ENCODE results near the gene KDM4E.

KDM4E gene

GRCh38 chr11:95054356-95054755 lies 29.3 kb downstream of the KDM4E start:
- no peak for FAIRE-seq

GRCh38 chr11:95055283-95055897 lies 30.3 kb downstream of the KDM4E start:
- no peak for FAIRE-seq

- no peak for FAIRE-seq
Observed at GRCh38 chr11:95057959-95058358, 32.9 kb downstream of the KDM4E start.

- no peak for FAIRE-seq
Observed at GRCh38 chr11:95058621-95059020, 33.6 kb downstream of the KDM4E start.

- FAIRE-seq: no peak
Observed at GRCh38 chr11:95059046-95059445, 34.0 kb downstream of the KDM4E start.

GRCh38 chr11:95065336-95065735 lies 40.3 kb downstream of the KDM4E start:
- FAIRE-seq: no peak

GRCh38 chr11:95066716-95067038 lies 41.6 kb downstream of the KDM4E start, which contains the start of gene SRSF8:
Gene SRSF8 (plus strand): TSS chr11:95066919. CDS start chr11:95067227, 308 bp downstream.
- FAIRE-seq: no peak

GRCh38 chr11:95067039-95067840 lies 42.2 kb downstream of the KDM4E start:
- no peak for FAIRE-seq

GRCh38 chr11:95067841-95068219 lies 42.8 kb downstream of the KDM4E start:
- FAIRE-seq: no peak

- peak; percentile 54 for FAIRE-seq
Observed at GRCh38 chr11:95068549-95068948, 43.5 kb downstream of the KDM4E start.

GRCh38 chr11:95070471-95070870 lies 45.4 kb downstream of the KDM4E start:
- FAIRE-seq: no peak

GRCh38 chr11:95072948-95073347 lies 47.9 kb downstream of the KDM4E start:
- no peak for FAIRE-seq

- no peak for FAIRE-seq
Observed at GRCh38 chr11:95074792-95075563, 49.9 kb downstream of the KDM4E start.

- no peak for FAIRE-seq
Observed at GRCh38 chr11:95076416-95076815, 51.4 kb downstream of the KDM4E start.

- FAIRE-seq: no peak
Observed at GRCh38 chr11:95076981-95077380, 51.9 kb downstream of the KDM4E start.

Measured in TTC549 (cell line).